Brain microvascular endothelial cell (primary cell): Measurements from ENCODE around the gene BASP1.

Experiments used
- DNase-seq: peaks from one replicate; pipeline ENCODE4 v3.0.0-alpha.2; 2020
- H3K27ac ChIP-seq: fragments of 250-450 bp; sonication (Bioruptor Pico); 2 replicates; pipeline ENCODE4 v1.5.1; 2020; ENCODE audit warnings: mild to moderate bottlenecking, moderate library complexity
- H3K27me3 ChIP-seq: fragments of 250-450 bp; sonication (Bioruptor Pico); replicated peaks from 2 replicates; pipeline ENCODE4 v1.5.1; 2020; ENCODE audit warnings: mild to moderate bottlenecking
- H3K36me3 ChIP-seq: fragments of 250-450 bp; sonication (Bioruptor Pico); replicated peaks from 2 replicates; pipeline ENCODE4 v1.5.1; 2020; ENCODE audit warnings: mild to moderate bottlenecking
- H3K4me3 ChIP-seq: 2 replicates; pipeline ENCODE4 v1.5.1; 2011; ENCODE audit warnings: low read depth, mild to moderate bottlenecking, control low read depth, low read length, moderate library complexity
- in situ Hi-C: cut with HindIII; loops from 2 replicates; pipeline ENCODE4 v1.10.0; 2017; ENCODE audit warnings: low sequenced_read_pairs, low pct_ligation_motif_present
- TF ChIP-seq, protein P1 (sequence below): IDR thresholded peaks from 2 replicates; pipeline ENCODE4 v1.5.1; 2011; ENCODE audit warnings: low read depth, mild to moderate bottlenecking, moderate library complexity, low read length, control low read depth, inconsistent platforms; ENCODE audit errors: missing control alignments

BASP1 gene

DNA sequence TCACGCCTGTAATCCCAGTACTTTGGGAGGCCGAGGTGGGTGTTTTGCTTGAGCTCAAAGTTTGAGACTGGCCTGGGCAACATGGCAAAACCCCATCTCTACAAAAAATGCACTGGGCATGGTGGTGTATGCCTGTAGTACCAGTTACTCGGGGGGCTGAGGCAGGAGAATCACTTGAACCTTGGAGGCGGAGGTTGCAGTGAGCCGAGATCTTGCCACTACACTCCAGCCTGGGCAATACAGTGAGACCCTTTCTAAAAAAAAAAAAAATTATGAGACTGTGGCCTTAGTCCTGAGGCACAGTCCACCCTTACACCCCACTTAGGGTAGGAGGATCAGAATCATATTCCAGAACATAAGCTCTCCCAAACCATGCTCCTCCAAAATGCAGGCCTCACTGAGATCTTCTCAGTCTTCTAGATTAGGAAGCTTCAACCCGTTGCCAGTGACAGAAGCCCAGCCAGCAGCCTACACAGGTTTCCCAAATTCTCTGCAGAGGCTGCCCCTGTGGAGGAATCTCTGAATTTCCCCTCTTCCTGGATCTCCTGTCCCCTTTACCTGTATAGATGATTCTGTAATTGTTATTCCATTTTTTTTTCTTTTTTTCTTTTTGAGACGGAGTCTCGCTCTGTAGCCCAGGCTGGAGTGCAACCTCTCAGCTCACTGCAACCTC lies 77.3 kb downstream of the BASP1 start:
- in situ Hi-C loops: no loop called here
- TF ChIP-seq, protein P1, sequence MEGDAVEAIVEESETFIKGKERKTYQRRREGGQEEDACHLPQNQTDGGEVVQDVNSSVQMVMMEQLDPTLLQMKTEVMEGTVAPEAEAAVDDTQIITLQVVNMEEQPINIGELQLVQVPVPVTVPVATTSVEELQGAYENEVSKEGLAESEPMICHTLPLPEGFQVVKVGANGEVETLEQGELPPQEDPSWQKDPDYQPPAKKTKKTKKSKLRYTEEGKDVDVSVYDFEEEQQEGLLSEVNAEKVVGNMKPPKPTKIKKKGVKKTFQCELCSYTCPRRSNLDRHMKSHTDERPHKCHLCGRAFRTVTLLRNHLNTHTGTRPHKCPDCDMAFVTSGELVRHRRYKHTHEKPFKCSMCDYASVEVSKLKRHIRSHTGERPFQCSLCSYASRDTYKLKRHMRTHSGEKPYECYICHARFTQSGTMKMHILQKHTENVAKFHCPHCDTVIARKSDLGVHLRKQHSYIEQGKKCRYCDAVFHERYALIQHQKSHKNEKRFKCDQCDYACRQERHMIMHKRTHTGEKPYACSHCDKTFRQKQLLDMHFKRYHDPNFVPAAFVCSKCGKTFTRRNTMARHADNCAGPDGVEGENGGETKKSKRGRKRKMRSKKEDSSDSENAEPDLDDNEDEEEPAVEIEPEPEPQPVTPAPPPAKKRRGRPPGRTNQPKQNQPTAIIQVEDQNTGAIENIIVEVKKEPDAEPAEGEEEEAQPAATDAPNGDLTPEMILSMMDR: no peak
- H3K36me3 ChIP-seq: no peaks in the 10 kb centered on the region
- H3K4me3 ChIP-seq: no peak overlapping the region
- no peak for DNase-seq
- no peaks in the 10 kb centered on the region for H3K27me3 ChIP-seq
- no peak overlapping the region for H3K27ac ChIP-seq

DNA sequence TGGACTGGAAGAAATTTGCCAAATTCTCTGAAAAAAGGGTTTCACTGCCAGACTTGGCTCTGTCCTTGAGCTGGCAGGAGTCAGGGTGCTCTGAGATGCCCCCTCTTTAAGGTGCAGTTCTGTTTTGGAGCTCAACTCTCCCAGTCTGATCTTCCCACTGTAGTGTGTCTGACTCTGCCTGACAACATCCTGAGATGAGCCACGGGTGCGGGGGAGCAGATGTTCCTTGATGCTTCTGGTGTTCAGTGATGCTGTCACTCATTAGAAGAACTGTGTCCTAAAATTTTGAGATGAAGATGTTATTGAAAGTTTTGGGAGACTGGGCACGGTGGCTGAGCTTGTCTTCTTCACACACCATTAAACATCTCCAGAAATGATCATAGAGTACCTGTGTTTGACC lies 78.2 kb downstream of the BASP1 start:
- no peak overlapping the region for H3K4me3 ChIP-seq
- no peak for DNase-seq
- H3K36me3 ChIP-seq: no peaks in the 10 kb centered on the region
- in situ Hi-C loops: no loop called here
- TF ChIP-seq, protein P1: no peak
- H3K27me3 ChIP-seq: no peaks in the 10 kb centered on the region
- no peak overlapping the region for H3K27ac ChIP-seq

DNA sequence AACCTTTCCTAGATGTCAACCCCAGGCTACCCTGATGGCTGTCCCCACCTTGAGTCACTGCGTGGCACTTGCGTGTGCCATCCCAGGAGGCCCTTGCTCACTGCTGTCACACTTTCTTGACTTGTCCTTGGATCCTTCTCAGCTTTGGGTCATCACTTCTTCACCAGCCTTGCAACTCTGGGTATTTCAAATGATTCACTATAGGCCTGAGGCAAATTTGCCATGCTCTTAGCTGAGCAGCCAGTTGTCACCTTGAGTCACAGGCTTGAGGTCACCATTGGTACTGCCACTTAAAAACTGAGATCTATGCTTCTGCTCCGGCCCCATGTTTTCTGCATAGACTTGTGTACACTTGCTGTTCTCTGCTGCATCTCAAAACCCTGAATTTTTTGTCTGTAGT lies 84.7 kb downstream of the BASP1 start:
- TF ChIP-seq, protein P1: no peak
- Histone ChIP-seq H3K36me3 (no peaks in the 10 kb centered on the region), H3K27me3 (no peaks in the 10 kb centered on the region), H3K27ac (no peak overlapping the region), H3K4me3 (no peak overlapping the region)
- in situ Hi-C loops: no loop called here
- no peak for DNase-seq

DNA sequence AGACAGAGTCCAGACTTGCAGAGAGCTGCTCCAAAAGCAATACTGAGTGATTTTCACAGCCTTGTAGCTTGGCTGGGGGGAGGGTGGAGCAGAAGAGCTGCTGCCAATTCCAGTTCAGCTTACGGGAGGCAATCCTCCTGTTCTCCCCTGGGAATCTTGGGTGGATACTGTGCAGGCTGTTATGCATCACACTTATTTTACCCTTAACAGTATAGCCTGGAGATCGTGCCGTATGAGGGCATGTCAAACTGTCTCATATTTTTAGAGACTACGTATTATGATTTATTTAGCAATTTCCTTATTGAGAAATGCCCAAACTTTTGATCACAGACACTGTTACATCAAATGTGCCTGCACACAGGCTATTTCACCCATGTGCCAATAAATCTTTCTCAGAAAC lies 85.2 kb downstream of the BASP1 start:
- Histone ChIP-seq H3K27me3 (no peaks in the 10 kb centered on the region), H3K27ac (no peak overlapping the region), H3K36me3 (no peaks in the 10 kb centered on the region), H3K4me3 (no peak overlapping the region)
- in situ Hi-C loops: no loop called here
- DNase-seq: peak; percentile 36
- TF ChIP-seq, protein P1: no peak

DNA sequence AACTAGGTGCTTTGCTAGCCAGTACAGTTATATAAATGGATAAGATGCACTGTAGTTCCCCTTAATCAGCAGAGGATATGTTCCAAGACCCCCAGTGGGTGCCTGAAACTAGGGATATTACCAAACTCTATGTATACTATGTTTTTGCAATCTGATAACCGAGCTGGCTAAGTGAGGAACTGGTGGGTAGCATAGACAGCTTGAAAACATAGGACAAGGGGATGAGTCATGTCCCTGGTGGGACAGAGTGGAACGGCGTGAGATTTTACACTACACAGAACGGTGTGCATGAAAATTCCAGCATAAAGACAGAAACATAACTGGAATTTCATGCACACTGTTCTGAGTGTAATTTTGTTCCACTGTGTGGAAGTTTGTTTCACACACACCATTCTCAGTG lies 86.9 kb downstream of the BASP1 start:
- H3K27me3 ChIP-seq: no peaks in the 10 kb centered on the region
- TF ChIP-seq, protein P1: peak; percentile 18
- in situ Hi-C loops: no loop called here
- H3K27ac ChIP-seq: peak overlapping the region; percentile 94
- no peak overlapping the region for H3K4me3 ChIP-seq
- no peaks in the 10 kb centered on the region for H3K36me3 ChIP-seq
- DNase-seq: peak; percentile 71

DNA sequence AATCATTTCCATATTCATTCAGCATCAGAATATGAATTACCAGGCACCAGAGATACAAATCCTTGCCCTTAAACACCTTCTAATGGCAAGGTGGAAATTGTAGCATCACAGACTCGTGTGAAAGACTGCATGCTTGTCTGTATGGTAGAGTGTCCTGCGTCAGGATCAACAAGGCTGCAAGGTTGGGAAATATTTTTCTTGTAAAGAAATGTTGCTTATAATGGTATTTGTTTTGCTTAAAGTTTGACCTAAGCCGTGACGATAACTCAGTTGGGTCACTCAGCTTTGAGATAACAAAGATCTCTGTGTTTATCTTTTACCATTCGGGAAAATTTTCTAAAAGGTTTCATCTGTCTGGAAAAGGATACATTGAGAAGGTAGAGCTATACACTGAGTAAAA lies 87.6 kb downstream of the BASP1 start:
- in situ Hi-C loops: no loop called here
- peak; percentile 78 for DNase-seq
- H3K27me3 ChIP-seq: no peaks in the 10 kb centered on the region
- TF ChIP-seq, protein P1: no peak
- H3K4me3 ChIP-seq: no peak overlapping the region
- H3K27ac ChIP-seq: peak overlapping the region; percentile 94
- H3K36me3 ChIP-seq: no peaks in the 10 kb centered on the region
